DOHH2 (cell line): ENCODE measurements around the gene DR1.

Source experiments
- CTCF ChIP-seq: fragments of 200-600 bp; sonication (generic); IDR thresholded peaks from one replicate; pipeline ENCODE4 v1.5.1; 2014; ENCODE audit warnings: antibody characterized with exemption, mild to moderate bottlenecking, low read depth, low read length; ENCODE audit not compliant: poor library complexity, severe bottlenecking
- EZH2phosphoT487 ChIP-seq: fragments of 200-600 bp; sonication (generic); IDR thresholded peaks from 2 replicates; pipeline ENCODE4 v1.6.1; 2017; ENCODE audit warnings: borderline replicate concordance, mild to moderate bottlenecking, antibody characterized with exemption, low read length, moderate library complexity, mixed read lengths

DNA sequence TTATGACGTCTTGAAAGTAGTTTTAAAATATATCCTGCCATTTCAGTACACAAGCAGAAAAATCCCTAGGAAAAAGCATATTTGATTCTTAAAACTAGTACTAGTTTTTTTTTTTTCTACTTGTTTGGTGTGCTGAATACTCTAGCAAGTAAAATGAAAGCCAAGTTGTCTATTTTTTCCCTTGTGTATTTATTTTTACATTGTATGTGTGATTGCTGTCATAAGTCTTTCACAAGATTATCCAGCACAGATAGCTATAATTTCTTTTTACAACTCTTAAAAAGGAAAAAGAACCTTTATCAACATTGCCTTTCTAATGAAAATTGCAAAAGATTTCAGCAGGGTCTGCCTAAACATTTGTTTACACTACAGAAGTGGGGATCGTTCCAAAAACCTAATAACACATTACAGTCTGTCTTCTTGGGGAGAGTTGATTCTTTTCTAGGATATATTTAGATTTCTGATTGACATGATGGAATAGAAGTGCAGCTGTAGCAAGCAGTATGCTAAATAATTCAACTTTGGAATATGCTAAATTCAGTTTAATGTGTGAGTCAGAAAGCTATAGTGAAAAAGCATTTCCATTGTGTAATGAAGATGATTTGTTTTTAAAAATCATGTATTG, 2.5 kb downstream of the DR1 start:
- no peak for TF ChIP-seq CTCF
- TF ChIP-seq EZH2phosphoT487, result no peak
